ENCODE results near the gene DKKL1. TPM values are rescaled to one million over a fixed set of nuclear protein-coding genes. Genes with fewer than 3 reads are reported as not detected.

The DKKL1 gene
- total RNA-seq, 2 experiments from 2014 or later: 0.61 to 0.63 TPM

DNA sequence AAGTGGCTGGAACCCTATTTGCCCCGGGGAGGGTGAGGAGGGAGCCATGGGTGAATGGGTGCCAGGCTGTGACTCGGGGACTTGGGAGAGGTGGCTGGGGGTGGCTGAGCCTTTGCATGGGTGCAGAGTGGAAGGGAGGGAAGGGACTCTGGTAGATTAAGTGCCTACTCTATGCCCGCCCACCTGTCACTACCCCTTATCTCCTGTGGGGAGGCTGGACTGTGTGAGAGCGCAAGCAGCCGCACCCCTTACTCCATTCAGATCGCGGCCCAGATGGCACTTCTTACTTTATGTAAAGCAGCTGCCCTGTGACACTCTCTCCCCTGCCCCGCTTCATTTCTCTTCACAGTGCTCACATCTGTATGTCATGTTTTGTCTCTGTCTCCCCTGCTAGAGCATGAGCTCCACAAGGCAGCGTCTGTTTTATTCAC is 27.3 kb downstream of the DKKL1 start:
- H3K4me1 ChIP-seq (ENCODE audit: insufficient read depth, low read length, poor library complexity, severe bottlenecking): peaks cover 88% of the 10 kb centered on the region
- peak overlapping the region; percentile 47 for H3K4me3 ChIP-seq (ENCODE audit: low read depth, low read length, poor library complexity, severe bottlenecking)
- H4K20me1 ChIP-seq (ENCODE audit: insufficient read depth, low read length): no peaks in the 10 kb centered on the region
- intact Hi-C loops (cut with micrococcal nuclease; ENCODE audit: unreplicated experiment): loop anchor here (2.0 kb wide), 2 partner anchors 50 to 124 kb away; no protein-coding TSS in a partner anchor
- TF ChIP-seq, protein P1, sequence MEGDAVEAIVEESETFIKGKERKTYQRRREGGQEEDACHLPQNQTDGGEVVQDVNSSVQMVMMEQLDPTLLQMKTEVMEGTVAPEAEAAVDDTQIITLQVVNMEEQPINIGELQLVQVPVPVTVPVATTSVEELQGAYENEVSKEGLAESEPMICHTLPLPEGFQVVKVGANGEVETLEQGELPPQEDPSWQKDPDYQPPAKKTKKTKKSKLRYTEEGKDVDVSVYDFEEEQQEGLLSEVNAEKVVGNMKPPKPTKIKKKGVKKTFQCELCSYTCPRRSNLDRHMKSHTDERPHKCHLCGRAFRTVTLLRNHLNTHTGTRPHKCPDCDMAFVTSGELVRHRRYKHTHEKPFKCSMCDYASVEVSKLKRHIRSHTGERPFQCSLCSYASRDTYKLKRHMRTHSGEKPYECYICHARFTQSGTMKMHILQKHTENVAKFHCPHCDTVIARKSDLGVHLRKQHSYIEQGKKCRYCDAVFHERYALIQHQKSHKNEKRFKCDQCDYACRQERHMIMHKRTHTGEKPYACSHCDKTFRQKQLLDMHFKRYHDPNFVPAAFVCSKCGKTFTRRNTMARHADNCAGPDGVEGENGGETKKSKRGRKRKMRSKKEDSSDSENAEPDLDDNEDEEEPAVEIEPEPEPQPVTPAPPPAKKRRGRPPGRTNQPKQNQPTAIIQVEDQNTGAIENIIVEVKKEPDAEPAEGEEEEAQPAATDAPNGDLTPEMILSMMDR (conservative IDR thresholded peaks at IDR 0.05; ENCODE audit: low read length): no peak
- no peak for TF ChIP-seq EZH2phosphoT487 (IDR thresholded peaks at IDR 0.05; ENCODE audit: borderline replicate concordance, low read depth, low read length)
- BruUV-seq (replicated peaks): no TSS peak
- no peaks in the 10 kb centered on the region for H3K9me2 ChIP-seq (ENCODE audit: insufficient read depth, low read length)
- peak overlapping the region; percentile 78 for H3K4me2 ChIP-seq (ENCODE audit: low read length)
- POLR2A ChIA-PET: interaction anchor here (0.7 to 1.3 kb wide), 8 partner anchors 12 to 59 kb away, joined by 3 to 5 read pairs (median 3); partner anchors contain the start of gene CD37
- CTCF ChIA-PET (ENCODE audit: unreplicated experiment): interaction anchor here (1.0 to 1.5 kb wide), 5 partner anchors 19 to 79 kb away, joined by 3 to 5 read pairs (median 3); no protein-coding TSS in a partner anchor
- no peaks in the 10 kb centered on the region for H3K36me3 ChIP-seq (ENCODE audit: insufficient read depth, low read length)
- H3K79me2 ChIP-seq (ENCODE audit: insufficient read depth, low read depth, low read length): no peaks in the 10 kb centered on the region
- H2AFZ ChIP-seq (ENCODE audit: low read length): peak overlapping the region; percentile 41; the same call in 1 of the 2 replicates
- H3K9me3 ChIP-seq (ENCODE audit: low read length): no peaks in the 10 kb centered on the region; the same call in 1 of the 2 replicates
- DNase-seq (ENCODE audit: low spot score): peak; percentile 93
- peak overlapping the region; percentile 92 for H3K27ac ChIP-seq (ENCODE audit: low read depth, low read length, poor library complexity, severe bottlenecking)

DNA sequence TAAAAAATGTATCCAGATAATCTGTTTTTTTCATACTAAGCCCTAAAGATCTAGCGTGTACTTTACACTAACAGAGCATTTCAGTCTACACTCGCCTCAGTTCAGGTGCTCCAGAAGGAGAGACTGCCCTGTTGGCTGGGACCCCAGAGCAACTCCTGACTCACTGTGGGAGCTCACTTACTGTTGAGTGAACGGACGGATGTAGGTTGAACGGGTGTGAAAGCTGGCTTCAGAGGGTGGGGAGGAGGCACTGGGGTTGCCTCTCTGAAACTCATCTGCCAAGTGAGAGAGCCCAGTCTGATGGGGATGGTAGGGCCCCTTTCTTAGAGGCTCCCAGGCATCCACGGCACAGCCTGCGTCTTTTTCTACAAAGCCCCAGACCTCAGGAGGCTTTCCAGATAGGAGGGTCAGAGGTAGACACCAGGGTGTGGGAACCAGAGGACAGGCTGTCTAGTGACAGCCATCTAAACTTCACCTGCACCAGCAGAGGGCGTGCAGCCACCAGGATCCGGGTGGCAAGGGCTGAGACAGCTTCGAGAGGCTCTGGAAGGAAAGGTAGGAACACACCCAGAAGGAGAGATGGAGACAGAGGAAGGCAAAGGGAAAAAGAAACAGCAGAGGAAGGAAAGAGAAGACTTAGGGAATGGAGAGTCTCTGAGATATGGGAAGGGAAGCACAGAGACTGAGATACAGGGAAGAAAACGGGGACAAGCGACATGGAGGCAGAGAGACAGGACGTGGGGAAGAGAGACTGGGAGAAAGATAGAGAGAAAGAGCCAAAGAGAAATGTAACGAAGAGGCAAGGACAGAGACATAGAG is 28.1 kb downstream of the DKKL1 start:
- H3K4me1 ChIP-seq (ENCODE audit: insufficient read depth, low read length, poor library complexity, severe bottlenecking): peaks cover 86% of the 10 kb centered on the region
- TF ChIP-seq, protein P1 (conservative IDR thresholded peaks at IDR 0.05; ENCODE audit: low read length): peak; percentile 99
- TF ChIP-seq EZH2phosphoT487 (IDR thresholded peaks at IDR 0.05; ENCODE audit: borderline replicate concordance, low read depth, low read length): no peak
- DNase-seq (ENCODE audit: low spot score): peak; percentile 90

More for the DNA sequence above, 28.1 kb downstream of the DKKL1 start:
- H3K9me3 ChIP-seq (ENCODE audit: low read length): no peaks in the 10 kb centered on the region; the same call in 1 of the 2 replicates
- H3K79me2 ChIP-seq (ENCODE audit: insufficient read depth, low read depth, low read length): no peaks in the 10 kb centered on the region
- no peaks in the 10 kb centered on the region for H3K36me3 ChIP-seq (ENCODE audit: insufficient read depth, low read length)
- no peaks in the 10 kb centered on the region for H4K20me1 ChIP-seq (ENCODE audit: insufficient read depth, low read length)
- peak overlapping the region; percentile 92 for H3K27ac ChIP-seq (ENCODE audit: low read depth, low read length, poor library complexity, severe bottlenecking)
- no TSS peak for BruUV-seq (replicated peaks)
- peak overlapping the region; percentile 78 for H3K4me2 ChIP-seq (ENCODE audit: low read length)
- no peaks in the 10 kb centered on the region for H3K9me2 ChIP-seq (ENCODE audit: insufficient read depth, low read length)
- H3K4me3 ChIP-seq (ENCODE audit: low read depth, low read length, poor library complexity, severe bottlenecking): peak overlapping the region; percentile 11
- ChIA-PET CTCF (ENCODE audit: unreplicated experiment) (interaction anchor here (1.0 to 1.5 kb wide), 5 partner anchors 18 to 79 kb away, joined by 3 to 5 read pairs (median 3); no protein-coding TSS in a partner anchor), POLR2A (interaction anchor here (0.7 to 1.3 kb wide), 7 partner anchors 11 to 60 kb away, joined by 3 to 5 read pairs (median 3); partner anchors contain the start of gene CD37)
- intact Hi-C loops (cut with micrococcal nuclease; ENCODE audit: unreplicated experiment): loop anchor here (1.0 to 2.0 kb wide), 4 partner anchors 39 to 125 kb away; no protein-coding TSS in a partner anchor
- H2AFZ ChIP-seq (ENCODE audit: low read length): peak overlapping the region; percentile 11; the same call in 1 of the 2 replicates
